HG03039 (cell line): ENCODE measurements around the gene LPIN2.

ENCODE experiments used
- ATAC-seq: cut with Tn5 transposase; IDR thresholded peaks from one replicate; pipeline ENCODE4 v1.9.1; 2021; ENCODE audit warnings: mild to moderate bottlenecking, moderate library complexity; ENCODE audit not compliant: unreplicated experiment

The LPIN2 gene

DNA sequence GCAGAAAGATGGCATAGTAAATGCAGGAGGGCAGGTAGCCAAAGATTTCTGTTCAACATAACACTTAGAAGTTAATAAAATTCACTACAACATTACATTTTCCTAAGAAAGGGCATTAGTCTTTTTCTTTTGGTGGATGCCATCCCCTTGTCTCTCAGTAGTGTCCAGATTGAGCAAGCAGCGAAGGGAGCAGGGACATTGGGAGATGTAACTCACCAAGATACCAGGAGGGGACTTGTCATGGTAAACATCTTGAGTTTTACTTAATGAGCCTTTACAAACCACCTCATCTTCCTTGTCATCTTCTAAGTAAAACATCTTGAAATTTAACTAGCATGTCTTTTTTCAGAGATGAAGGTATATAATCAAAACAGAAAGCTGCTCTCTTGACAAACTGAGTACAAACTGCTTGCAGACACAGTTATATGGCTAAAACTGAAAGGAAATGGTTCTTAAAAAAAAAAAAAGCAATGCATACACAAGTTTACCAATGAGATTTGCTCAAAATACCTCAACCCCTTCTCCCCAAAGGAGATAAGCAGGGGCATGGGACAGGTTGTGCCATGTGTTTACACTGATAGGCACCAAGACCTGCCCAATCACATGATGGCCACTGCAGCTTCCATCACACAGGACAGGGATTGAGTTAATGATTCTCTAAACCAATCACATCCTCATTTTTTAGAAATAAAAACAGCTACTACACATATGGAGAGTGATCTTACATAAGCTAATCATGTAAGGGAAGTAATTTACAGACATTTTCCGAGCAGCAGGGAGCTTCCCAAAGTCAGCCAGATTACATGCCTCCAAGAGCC lies 30.3 kb downstream of the LPIN2 start:
- no peak for ATAC-seq

DNA sequence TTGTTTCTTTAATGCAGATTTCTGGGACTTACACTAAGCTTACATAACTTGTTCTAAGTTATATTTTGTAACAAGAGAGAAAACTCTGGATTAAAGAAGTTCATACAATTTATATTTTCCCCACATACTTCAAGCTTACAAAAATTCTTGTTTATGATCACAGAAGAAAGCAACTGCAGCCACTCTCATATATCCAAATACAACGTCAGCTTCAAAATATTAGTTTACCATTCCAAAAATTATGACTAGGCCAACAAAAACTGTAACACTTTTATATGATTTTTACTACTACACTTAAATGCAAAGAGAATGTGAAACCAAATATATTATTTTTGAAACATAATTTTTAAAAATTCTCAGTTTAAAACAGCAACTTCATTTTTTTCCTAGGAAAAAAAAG lies 30.9 kb downstream of the LPIN2 start:
- no peak for ATAC-seq

DNA sequence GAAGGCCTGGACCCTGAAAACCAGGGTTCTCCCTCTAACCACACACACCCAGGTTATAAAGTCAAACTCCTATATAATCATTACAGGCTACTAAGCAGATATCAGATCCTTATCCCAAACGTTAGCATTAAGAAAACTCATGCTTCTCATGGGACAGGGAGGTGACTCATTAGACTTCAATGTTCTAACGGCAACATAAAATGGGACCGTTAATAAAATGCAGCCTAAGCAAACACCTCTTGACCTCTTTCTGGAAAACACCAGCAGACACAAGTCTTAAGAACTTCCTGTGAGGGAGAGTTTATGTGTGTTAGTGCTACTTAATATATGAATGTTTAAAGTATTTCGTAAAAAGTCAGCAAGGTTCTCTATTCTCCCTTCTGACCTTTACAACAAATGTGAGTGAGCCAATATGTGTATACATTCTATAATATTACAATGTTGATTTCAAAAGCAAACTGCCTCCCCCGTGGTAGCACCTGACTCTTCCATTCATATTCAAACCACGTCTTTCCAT lies 31.7 kb downstream of the LPIN2 start:
- ATAC-seq, result no peak

DNA sequence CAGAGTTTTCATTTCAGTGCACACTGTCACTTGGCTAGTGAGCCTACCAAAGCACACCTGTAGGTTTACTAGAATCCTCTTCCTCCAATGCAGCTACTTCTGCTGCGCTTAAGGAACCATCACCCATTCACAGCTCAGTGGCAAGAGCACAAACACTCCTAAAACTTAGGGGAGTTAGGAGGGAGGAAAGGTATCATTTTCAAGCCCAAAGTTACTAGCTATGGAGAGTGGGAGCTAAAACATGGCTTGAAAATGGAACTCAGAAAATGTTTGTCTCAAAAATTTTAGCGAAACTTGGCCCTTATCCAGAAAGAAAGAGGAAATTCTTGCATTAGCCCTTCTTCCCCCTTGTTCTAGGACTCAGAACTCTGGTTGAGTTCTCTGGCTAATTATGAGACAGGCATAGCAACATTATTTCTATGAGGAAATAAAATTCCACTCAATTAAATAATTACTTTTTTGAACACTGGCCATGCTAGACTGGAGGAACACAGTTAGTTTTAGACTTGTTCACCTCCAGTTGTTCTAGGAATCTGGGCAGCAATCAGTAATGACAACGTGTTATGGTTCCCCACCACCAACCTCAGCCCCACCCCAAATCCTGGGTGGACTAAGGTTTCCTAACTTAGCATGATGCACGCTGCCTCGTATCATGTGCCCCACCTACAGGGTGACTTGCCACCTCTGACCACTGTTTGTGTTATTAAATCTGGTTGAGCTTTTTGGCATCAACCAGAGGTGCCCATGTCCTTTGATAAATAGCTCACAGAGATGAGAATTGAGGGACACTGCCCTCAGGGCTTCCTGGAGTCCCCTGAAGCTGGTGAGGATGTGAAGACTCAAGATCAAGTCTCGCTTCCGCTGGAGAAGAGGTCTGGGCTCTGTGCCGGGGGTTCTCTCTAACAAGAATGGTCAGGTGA lies 32.8 kb downstream of the LPIN2 start:
- ATAC-seq, result no peak

DNA sequence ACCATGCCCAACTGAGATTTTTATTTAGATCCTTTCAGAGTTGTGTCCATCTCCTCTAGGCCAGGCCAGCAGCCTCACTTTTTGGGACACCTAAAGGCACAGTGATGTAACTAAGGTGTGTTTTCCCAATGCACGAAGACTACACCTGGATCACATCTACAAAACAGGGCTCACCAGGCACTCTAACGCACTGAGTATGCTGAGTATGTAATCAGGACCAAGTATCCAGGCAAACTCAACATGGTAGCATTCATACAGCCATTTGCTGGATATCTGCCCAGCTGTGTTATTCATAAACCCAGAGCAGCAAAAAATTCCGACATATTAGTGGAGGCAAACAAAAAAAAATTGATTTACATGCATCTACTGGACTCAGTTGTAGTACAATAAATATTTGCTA lies 33.8 kb downstream of the LPIN2 start:
- no peak for ATAC-seq

DNA sequence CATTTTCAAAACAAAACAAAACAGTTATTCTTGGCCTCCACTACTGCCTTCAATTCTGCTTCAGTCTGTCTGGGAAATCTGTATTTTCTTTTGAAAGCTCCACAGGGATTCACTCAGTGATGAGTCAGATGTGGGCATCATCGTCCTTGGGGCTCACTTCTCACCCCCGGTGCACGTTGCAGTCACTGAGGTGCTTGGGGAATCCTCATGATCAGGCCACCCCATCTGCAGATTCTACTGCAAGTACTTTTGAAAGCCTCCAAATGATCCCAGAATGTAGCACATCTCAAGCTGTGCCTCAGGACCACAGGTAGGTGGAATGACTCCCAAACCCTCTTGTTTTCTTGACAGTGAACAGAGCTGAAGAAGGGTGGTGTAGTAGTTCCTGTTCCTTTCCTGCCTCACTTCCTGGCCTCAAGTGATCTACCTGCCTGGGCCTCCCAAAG lies 34.3 kb downstream of the LPIN2 start:
- ATAC-seq, result no peak

DNA sequence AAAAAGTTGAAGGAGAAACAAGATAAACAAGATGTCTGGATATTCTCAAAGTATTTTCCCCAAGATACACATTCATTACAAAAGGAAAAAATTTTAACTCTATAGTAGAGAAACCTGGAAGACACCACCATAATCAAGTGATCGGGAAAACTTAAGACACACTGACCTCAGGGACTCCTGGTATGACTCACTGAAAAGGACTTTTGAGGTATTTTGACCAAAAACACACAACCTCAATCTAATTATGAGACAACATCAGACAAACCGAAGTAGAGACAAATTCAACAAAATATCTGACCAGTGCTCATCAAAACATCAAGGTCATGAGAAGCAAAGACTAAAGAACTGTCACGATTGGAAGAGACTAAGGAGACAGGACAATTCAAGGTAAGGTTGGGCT lies 34.7 kb downstream of the LPIN2 start:
- ATAC-seq, result no peak

DNA sequence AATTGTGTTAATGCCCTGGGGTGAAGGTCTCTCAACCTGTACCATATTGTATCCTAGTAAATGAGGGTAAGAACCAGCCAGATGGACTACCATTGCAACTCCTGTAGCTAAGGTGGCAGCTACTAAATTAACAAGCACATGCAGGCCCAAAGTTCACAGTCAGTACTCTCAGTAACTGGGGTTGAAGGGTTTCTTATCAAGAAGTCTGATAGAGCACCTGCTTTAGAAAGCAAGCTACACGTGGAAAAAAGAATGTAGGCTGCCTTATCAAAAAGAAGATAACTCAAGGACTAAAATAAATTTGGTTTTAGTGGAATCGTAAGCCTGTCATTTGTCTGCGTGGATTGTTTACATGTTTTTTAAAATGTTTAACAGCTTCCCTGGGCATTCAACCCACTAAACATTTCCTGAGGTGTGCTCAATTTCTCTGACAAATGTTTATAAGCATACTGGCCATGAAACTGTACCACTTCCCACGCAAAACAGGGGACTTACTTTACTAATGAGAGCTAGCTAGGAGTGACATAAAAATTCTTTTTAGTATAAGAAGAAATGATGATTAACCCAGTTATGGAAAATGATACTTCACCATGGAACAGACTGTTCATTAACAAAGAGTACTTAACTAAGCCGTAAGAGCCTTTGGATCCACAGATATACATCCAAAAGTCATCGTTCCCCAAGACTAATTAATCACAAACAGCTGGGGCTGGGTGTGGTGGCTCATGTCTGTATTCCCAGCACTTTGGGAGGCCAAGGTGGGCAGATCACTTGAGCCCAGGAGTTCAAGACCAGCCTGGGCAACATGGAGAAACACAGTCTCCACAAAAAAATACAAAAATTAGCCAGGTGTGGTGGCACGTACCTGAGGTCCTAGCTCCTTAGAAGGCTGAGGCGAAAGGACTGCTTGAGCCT lies 36.5 kb downstream of the LPIN2 start:
- ATAC-seq, result no peak

DNA sequence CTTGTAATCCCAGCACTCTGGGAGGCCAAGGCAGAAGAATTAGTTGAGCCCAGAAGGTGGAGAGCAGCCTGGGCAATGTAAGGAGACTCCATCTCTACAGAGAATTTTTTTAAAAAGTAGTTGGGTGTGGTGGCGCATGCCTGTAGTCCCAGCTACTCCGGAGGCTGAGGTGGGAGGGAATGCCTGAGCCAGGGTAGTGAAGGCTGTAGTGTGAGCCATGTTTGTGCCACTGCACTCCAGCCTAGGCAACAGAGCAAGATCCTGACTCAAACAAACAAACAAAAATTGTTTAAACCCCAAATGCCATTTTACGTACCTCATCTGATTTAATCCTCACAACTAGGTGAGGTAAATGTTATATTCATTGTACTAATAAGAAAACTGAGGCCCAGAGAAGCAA lies 38.2 kb downstream of the LPIN2 start:
- ATAC-seq, result no peak

DNA sequence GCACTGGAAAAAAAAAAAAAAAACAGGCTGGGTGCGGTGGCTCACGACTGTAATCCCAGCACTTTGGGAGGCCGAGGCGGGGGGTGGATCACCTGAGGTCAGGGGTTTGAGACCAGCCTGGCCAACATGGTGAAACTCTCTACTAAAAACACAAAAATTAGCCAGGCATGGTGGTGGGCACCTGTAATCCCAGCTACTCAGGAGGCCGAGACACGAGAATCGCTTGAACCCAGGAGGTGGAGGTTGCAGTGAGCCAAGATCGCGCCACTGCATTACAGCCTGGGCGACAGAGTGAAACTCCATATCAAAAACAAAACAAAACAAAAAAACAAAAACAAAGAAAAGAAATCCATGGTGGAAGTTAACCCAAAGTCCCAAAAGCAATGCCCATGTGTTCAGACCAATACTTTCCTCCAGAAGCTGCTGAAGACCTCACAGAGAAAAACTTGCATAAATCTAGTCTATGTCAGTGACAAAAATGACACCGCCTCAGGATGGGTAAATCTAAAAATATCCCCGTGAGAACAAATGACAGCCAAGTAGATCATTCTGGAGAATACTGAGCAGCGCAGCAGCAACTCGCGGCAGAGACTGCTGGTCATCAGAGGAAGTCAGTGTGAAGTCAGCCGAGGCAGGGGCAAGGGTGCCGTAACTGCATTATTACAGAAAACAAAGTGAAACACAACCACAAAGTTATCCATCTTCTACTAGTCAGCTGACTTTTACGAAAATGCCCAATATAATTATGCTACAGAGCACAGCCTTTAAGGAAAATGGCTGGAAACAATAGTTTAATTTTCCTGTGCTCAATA lies 41.0 kb downstream of the LPIN2 start:
- no peak for ATAC-seq

DNA sequence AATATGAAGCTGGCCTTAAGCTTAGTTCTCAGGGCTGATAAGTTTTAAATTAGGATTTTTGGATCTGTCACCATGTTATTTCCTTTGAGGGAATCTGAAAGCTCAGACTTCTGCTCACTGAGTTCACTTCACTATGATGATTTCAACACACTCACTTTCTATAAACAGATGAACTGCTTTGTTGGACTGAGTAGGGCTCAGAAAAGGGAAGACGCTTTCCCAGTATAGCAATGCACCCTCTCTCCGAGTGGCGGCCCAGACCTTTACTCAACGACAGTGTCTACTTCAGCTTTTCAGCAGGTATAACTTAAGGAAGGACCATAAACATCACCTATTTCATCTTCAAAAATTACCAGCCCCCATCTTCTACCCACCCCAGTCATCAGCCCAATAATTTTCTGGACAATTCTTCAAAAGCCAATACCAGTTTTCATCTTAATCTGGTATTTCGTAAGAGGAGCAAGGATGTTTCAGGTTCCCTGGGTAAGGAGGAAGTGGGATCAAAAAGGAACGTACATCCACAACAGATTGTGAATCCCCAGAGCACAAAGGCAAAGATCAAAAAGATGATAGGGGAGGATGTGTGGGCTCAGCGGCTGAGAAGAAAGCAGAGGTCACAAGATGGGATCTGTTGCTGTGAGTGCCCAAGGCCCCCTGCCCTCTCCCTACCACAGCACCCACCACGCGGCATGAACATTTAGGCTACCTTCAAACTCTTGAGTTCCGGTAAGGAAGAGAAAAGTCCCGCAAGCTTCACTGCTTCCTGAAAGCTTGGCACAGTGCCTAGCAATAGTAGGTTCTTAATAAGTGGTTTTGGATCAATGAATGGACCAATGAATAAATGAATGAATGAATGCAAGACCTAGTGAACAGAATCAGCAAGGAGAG lies 41.9 kb downstream of the LPIN2 start:
- ATAC-seq, result no peak

DNA sequence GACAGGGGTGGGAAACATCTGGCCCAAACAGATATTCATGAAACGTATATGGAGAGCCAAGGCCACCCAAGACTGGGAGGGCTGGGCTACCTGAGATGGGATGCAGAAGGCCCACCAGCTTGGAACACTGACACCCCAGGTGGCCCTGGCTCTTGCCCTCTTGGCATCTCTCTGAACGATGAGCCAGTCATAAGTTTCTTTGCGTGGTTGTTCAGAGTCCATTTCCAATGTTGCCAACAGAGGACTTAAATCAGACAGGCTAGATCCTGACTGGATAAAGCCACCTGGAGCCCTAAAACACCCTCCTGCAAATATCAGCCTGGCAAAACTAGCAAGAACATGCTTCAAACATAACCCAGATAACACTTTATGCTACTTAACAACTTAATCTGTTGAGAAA lies 42.6 kb downstream of the LPIN2 start:
- ATAC-seq, result no peak

DNA sequence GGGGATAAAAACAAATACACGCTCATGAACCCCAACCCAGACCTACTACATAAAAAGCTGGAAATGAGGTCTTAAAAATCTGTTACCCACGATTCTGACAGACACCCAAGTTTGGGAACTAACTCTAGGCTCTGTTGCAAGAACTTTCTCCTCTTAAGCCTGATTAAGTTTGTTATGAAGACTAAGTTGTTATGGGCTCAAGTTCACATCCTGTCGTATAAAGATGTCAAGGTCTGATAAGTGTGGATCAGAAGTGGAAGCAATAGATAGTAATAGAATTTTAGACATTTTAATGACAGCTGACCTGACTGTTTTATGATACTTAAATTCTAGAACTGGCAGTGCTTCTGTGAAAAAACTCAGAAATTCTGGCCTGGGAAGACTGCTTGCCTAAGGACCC lies 43.2 kb downstream of the LPIN2 start:
- no peak for ATAC-seq

DNA sequence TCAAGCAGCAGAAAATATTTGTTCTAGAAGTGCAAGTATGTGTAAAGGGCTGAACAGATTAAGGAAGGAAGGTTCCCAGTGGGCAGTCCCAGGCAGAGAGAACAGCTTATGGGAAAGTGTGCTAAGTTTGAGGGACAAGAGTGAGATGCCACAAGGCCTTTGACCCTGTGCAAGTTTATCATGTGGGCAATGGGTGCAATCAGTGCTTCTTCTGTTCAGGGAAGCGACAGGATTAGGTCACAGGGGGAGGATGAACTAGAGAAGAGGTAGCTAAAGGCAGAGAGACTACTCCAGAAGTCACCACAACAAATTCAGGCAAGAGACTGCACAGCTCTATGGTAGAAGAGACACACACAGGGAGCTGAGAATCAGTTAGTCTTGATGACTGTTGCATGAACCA lies 44.3 kb downstream of the LPIN2 start:
- no peak for ATAC-seq

DNA sequence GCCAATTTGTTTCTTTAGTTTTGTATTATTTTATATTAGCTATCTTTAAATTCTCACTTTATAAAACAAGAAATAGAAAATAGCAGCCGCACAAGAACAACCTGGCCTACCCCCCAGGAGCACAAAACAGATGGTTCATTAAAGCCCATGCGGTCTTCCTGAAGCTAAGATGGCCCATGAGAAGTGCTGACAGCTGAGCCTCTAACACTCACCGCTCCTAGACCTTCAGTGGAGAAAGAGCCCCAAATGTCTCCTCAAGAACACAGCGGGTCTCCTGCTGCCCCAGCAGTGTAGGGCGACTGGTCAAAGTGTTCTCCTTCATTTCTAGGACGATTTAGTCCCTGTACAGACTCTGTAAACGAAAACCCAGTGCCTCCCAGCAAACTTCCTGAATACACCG lies 45.1 kb downstream of the LPIN2 start:
- ATAC-seq, result no peak

DNA sequence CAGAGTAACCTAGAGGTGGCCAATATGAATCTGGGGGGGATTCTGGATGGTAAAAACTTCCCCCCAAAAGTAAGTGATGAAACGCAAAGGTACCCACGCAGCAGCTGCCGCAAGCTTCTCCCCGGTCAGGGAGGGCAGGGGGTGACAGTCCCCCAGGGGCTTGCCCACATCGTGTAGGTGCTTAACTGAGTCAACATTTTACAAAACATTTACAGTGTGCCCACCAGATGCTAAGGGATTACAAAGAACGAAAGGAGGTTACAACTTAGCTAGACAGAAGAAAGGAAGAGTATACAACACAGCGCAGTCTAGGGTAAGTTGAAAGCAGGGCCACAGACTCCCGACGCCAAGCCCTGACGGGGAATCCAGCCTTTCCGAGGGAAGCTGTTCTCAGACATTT lies 45.6 kb downstream of the LPIN2 start:
- ATAC-seq, result no peak

DNA sequence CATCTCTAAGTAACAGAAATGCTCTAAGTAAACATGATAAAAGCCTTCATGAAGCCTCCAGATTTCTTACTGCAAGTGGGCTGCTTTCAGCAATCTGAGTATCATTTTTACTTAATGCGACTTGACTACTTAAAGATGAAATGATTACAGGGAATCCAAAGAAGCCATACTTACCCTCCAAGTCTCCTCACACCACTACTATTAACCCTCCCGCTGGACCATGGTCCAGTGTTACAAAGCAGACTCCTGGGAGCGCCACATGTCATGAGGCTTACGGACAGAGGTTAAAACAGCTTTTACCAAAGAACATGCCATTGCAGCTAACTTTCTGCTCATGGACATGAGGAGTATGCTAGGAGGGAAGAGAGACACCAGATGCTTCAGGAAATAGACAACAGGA lies 46.4 kb downstream of the LPIN2 start:
- ATAC-seq, result no peak

DNA sequence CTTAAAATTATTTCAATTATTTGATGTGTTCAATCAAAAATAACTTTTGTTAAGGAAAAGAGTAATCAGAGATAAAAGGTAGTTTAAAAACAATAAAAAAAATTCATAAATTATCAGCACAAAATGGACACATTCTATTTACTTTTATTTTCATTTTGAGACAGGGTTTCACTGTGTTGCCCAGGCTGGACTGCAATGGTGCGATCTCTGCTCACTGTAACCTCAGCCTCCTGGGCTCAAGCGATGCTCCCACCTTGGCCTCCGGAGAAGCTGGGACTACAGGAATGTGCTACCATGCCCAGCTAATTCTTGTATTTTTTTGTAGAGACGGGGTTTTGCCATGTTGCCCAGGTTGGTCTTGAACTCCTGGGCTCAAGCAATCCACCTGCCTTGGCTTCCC lies 47.1 kb downstream of the LPIN2 start:
- ATAC-seq, result no peak
